Measurements from ENCODE around the gene IGSF5.
"Not testable (repeated sequence)": the region's sequence is repeated elsewhere in the genome, so short reads cannot be mapped to it uniquely, and the experiment has no call there.

GRCh38 chr21:39742561-39742960, 2.4 kb upstream of the IGSF5 start:
- not testable (repeated sequence) for TF ChIP-seq CTCF, POLR2AphosphoS5 (IDR thresholded peaks at IDR 0.05)

All from transverse colon (tissue), 4 donors.